PC-9 (cell line): ENCODE measurements around the gene BICRAL.

Experiments
- CTCF ChIP-seq: fragments of 200-600 bp; sonication (generic); conservative IDR thresholded peaks from 2 replicates; pipeline ENCODE4 v1.6.1; 2017; ENCODE audit warnings: mixed run types, antibody characterized with exemption, mild to moderate bottlenecking, moderate library complexity
- EZH2 ChIP-seq: fragments of 200-600 bp; sonication (generic); IDR thresholded peaks from 2 replicates; pipeline ENCODE4 v1.8.0; 2017; ENCODE audit warnings: antibody characterized with exemption, low read depth

- TF ChIP-seq CTCF (no peak), EZH2 (no peak)
These were observed 37.4 kb upstream of the BICRAL start for GRCh38 chr6:42744351-42744893.
